ENCODE results near the gene MARK4.

DNA sequence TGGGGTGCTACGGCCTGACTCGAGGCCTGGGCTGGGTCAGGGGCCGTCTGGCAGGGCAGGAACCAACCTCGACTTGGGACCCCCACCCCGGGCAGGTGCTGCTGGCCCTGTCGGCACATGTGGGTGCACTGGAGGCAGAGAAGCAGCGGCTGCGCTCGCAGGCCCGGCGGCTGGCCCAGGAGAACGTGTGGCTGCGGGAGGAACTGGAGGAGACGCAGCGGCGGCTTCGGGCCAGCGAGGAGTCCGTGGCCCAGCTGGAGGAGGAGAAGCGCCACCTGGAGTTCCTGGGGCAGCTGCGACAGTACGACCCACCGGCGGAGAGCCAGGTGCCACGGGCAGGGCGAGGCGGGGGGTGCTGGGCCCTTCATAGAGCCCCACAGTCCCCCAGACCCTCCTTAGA is 95.4 kb downstream of the MARK4 start:
- no peak for TF ChIP-seq POLR2A (IDR thresholded peaks at IDR 0.05)
- TF ChIP-seq, protein P1, sequence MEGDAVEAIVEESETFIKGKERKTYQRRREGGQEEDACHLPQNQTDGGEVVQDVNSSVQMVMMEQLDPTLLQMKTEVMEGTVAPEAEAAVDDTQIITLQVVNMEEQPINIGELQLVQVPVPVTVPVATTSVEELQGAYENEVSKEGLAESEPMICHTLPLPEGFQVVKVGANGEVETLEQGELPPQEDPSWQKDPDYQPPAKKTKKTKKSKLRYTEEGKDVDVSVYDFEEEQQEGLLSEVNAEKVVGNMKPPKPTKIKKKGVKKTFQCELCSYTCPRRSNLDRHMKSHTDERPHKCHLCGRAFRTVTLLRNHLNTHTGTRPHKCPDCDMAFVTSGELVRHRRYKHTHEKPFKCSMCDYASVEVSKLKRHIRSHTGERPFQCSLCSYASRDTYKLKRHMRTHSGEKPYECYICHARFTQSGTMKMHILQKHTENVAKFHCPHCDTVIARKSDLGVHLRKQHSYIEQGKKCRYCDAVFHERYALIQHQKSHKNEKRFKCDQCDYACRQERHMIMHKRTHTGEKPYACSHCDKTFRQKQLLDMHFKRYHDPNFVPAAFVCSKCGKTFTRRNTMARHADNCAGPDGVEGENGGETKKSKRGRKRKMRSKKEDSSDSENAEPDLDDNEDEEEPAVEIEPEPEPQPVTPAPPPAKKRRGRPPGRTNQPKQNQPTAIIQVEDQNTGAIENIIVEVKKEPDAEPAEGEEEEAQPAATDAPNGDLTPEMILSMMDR (IDR thresholded peaks at IDR 0.05): no peak

Data from gastroesophageal sphincter (tissue), 3 donors.